Left ventricle myocardium superior (tissue), 1 donor: ENCODE results near the gene NR3C2. TPM values are rescaled to one million over a fixed set of nuclear protein-coding genes. Genes with fewer than 3 reads are reported as not detected.

ENCODE experiments used
- ATAC-seq: fragments of 200-7000 bp; cut with Tn5 transposase; one replicate; pipeline ENCODE4 v1.9.1; 2020; ENCODE audit warnings: mild to moderate bottlenecking, moderate library complexity
- DNase-seq: peaks from one replicate; pipeline ENCODE4 v3.0.0-alpha.2; 2020
- intact Hi-C: fragments of 100-400 bp; cut with micrococcal nuclease; formaldehyde crosslinking; loops from one replicate; pipeline ENCODE4 v1.11.0; 2022
- total RNA-seq: library from RNA; stranded (reverse); fragmentation: NEBNext Ultra II Directional; extraction: Animal tissue kit (Norgen Biotek cat#: 25700); gene quantifications from one replicate; pipeline ENCODE4 v1.2.1, GENCODE V29; 2021
- donor health status: DM: no; HTN: yes; CAD: no; lungs with severe emphysema.

NR3C2 gene
- total RNA-seq, 1 donor from 2014 or later = 22.6 TPM

DNA sequence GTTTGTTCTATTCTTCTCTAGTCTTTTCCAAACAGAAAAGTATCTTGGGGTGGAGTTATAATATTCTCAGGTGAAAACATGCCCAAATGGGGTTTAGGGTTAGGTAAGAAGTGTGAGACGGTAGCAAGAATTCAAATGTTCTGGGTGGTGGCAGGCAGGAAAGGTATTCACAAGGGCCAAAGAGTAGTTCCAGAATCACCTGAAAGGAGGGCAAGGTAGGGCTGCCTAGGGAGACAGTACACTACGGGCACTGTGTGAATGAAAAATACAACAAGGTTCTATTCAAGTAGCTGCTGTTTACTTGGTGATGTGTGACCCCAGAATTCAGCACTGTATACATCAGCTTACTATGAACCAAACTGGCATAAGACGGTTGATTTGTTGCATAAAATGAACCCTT lies 51.9 kb downstream of the NR3C2 start:
- intact Hi-C loops = no loop called here
- no peak for ATAC-seq
- DNase-seq = no peak

DNA sequence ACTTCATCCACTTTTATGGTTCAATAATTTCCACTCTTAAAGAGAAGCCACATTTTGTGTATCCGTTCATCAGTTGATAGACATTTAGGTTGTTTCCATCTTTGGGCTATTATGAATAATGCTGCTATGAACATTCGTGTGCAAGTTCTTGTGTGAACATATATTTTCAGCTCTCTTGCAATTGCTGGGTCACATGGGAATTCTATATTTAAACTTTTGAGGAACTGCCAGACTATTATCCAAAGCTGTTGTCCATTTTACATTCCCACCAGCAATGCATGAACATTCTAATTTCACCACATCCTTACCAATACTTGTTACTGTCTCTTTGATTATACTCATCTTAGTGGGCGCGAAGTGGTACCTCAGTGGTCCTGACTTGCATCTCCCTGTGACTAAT lies 61.9 kb downstream of the NR3C2 start:
- ATAC-seq (no peak), DNase-seq (no peak)
- intact Hi-C loops = no loop called here

DNA sequence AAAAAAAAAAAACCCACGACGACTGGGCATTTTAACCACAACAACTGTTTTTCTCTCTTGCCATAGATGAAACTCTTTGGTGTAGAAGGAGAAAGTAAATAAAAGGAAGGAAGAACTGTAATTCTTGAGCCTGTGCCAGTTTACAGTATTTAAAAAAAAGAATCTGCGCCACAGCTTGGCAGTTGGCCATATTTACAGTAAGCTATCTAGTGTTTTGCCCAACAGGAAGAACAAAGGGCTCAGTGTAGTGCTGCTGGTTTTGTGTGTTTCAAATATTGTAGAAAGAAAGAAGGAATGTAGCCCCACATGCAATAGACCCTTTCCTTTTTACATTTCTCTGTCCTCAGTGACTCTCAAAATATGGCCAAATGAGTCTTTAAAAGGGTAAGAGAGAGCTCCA lies 66.1 kb downstream of the NR3C2 start:
- DNase-seq (no peak), ATAC-seq (peak; percentile 72)
- intact Hi-C loops = no loop called here

DNA sequence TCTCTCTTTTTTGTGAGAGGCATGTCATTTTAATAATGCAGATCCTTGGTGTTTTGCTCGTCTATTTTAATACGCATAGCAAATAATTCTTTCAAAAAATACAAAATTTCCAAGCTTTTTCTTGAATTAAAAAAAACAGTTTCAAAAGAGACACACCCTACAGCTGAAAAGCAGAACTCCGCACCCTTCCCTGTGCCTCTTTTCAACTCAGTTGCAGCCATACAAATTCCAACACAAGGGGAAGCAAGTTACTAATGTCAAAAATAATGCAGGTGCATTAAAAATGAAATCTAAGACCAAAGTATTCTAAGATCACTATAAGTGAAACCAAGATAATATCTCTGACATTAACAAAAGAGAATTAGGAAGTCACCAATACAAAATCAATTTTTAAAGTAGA lies 66.6 kb downstream of the NR3C2 start:
- intact Hi-C loops = no loop called here
- peak; percentile 51 for ATAC-seq
- no peak for DNase-seq

DNA sequence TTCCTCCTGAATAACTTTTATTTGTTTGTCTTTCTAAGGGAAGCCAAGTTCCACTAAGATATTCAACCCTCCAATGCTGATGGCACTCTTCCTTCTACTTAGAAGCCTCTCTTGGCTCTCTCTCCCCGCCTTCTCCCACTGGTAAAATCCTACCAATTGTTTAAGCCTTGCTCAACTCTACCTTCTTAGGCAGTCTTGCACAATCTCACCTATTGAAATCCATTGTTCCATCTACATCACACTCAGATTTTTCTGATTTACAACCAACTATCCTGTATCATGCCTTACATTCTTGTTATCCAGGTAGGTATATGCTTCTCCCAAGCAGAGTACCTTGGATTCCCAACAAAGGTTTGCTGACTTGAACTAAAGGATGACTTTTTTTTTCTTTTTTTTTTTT lies 69.1 kb downstream of the NR3C2 start:
- DNase-seq (no peak), ATAC-seq (no peak)
- intact Hi-C loops = no loop called here

DNA sequence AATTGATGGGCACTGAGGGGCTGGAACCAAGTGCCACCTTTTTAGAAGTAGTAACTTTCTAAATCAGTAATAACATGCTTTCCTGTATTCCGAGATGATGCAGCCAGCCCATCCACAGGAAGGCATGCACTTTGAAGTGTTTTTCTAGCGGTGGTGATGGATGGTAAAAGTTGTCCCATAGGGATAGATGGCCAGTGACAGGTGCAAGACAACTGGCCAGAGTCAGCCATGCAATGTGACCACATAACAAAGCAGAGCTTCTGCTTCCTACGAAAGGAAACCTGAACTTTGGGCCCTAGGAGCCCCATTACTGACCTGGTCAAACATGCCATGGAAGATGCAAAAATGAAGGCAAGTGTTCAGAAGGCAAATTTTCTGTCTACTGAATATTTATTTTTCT lies 72.3 kb downstream of the NR3C2 start:
- DNase-seq = no peak

DNA sequence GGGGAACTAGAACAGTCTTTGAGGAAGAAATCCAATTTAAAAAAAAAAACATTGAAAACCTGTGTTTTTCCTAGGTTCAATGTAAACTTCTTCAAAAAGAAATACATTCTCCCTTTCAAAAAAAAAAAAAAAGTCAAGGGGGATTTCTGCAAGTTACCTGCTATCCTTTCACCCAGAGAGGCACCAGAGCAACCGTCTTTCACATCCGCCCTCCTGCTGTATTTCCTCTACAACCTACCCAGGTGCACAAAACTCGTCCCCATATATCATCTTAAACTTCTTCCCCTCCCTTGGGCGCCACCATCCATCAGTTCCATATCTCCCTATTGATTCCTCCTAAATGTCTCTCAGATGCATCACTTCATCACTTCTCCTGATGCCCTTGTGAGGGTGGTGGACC lies 74.5 kb downstream of the NR3C2 start:
- ATAC-seq (no peak), DNase-seq (no peak)
- intact Hi-C loops = no loop called here

More for the DNA sequence above, 72.3 kb downstream of the NR3C2 start:
- ATAC-seq = no peak
- intact Hi-C loops = no loop called here

DNA sequence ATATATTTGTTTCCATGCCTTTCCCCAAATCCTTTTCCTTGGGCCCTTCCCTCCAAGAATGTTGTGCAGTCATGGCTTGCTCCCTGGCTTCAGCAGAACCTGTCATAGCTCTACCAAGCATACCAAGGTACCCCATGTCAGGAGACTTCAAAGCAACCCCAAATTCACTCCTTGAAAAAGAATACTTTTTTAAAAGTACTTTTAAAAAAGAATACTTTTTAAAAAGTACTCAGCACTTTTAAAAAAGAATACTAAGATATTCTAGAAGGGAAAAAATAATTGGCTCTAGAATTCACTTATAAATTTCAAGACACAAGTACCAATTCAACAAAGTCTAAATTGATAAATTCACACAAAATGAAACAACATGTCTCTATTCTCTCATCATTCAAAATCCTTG lies 76.0 kb downstream of the NR3C2 start:
- intact Hi-C loops = no loop called here
- ATAC-seq = no peak
- DNase-seq = no peak

DNA sequence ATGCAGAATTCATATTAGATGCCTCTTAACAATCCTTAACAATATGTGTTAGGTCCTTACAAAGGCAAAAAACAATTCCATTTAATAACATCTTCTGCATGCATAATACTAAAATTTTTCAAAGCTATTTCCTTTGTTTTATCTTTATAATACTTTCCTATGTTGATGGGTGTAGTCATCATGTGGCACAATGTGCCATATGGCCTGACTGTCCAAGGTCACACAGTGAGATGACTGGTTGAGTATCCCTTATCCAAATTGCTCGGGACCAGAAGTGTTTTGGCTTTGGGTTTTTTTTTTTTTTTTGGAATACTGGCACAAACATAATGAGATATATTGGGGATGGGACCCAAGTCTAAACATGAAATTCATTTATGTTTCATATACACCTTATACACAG lies 77.7 kb downstream of the NR3C2 start:
- ATAC-seq (peak; percentile 48), DNase-seq (no peak)
- intact Hi-C loops = no loop called here

DNA sequence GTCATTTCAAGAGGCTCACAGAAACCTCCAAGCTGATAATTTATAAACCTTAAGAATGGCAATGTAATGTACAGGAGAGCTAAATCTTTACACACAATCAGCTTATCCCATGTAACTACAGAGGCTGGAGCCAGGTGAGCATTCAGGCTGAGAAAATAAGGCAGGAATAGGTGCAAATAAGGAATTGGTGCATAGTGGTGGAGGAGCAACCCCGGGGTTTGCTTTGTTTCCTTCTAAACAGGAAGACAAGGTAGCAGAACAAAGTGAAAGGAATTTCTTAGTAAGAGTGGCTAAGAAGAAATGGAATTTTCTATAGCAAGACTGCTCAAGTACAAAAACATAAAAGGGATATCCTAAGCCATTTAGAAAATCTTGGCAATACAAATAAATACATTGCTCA lies 82.4 kb downstream of the NR3C2 start:
- intact Hi-C loops = no loop called here
- DNase-seq = no peak
- no peak for ATAC-seq

DNA sequence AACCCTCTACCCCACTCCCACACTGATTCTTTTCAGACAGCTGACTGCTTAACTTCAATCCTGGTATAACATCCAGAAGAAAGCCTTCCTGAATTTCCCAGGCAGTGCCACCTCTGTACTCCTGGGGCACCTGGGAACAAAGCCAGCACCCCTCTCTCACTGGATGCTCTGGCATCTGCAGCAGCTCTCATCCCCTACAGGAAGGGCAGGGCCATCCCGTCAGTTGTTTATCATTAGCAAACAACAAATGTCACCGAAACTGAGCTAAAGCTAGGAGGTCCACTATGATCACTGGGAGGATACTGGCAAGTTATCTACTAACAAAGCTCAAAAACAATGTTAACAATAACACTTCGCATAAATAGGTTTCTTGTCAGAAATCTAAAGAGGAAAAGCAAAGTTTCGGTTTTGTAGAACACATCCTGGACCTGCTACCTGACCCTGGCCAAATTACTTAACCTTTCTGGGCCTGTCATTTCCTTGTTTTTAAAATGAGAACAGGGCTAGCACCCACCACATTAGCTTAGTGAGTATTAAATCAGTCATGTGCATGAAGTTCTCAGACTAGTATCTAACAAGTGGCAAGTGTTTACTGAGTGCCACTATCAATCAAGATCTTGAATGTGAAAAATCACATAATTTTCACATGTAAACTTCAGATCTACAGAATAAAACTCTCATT lies 86.6 kb downstream of the NR3C2 start:
- intact Hi-C loops = no loop called here
- DNase-seq (peak; percentile 25), ATAC-seq (peak; percentile 20)

DNA sequence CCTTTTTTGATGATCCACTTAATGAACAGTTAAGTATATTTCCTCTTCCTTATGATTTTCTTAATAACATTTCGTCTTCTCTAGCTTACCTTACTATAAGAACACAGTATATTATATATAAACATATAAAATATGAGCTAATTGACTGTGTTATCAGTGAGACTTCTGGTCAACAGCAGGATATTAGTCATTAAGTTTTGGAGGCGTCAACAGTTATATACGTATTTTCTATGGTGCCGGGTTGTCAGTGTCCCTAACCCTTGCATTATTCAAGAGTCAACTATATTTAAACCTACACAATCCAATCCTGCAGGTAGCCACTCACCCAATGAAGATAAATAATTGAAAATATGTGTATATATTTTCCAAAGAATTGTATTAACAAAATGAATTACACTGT lies 88.0 kb downstream of the NR3C2 start:
- DNase-seq = no peak
- intact Hi-C loops = no loop called here
- no peak for ATAC-seq

DNA sequence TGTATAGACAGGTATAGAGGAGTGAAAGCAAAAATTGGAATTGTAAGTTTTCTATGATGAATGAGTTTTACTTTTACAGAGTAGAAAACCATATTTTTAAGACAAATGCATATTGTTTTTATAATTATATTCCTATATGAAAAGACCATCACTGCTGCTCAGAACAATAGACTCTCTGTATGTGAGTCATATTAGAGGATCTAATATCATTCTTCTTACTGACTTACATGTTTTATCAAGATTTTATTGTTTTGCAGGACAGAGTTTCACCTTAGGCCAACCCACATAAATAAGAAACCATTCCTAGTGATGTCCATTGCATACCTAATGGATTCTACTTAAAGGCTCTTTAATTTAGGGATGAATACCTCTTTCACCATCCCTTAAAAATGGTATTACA lies 88.6 kb downstream of the NR3C2 start:
- ATAC-seq (no peak), DNase-seq (no peak)
- intact Hi-C loops = no loop called here

DNA sequence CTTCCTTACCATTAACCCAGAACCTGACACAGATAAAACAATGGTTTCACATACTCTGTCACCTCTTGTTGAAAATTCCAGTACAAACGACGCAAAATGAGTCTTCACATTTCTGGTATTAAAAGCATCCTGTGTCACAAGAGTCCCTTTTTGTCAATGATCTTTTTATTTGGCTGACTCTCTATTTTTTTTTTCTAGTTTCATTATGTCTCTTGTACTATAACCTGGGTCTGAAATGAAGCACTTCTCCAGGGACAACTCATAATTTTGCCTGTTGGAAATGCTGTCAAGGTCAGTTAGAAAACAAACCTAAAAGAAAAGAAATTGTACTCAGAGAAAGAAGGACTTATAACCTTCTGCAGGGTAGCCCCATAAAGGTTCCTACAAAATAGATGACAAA lies 93.1 kb downstream of the NR3C2 start:
- no peak for DNase-seq
- ATAC-seq = no peak
- intact Hi-C loops = no loop called here

DNA sequence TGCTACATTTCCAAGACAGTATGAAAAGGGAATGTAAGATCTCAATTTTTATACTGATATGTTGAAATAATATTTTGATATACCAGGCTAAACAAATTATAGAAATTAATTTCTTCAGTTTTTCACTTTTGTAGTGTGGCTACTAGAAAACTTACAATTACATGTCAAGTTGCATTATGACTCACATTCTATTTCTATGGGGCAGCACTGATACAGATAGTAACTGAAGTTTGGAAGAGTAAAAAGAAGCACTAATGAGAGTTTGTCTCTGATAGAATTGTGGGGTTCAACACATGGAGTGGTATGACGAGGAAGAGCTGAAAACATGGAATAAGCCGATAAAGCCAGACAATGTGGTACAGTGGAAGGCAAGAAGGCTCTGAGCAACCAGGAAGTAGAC lies 95.6 kb downstream of the NR3C2 start:
- DNase-seq (no peak), ATAC-seq (no peak)
- intact Hi-C loops = no loop called here

DNA sequence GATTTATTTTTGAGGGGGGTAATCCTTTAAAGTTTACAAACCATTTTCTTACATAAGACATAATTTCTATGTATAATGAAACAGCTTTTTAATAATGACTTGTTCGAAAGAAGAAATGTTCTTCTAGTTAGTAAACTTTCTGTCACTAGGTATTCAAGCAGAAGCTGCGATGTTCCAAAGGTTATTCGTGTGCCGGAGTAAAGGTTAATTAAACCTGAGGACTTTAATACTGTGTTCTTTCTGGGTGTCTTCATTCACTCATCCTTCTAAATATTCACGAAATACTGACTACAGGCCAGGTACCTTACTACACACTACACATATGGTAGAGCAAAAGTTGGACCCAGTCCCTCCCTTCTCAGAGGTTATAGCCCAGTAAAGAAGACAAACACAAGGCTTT lies 96.7 kb downstream of the NR3C2 start:
- DNase-seq = no peak
- ATAC-seq = no peak
- intact Hi-C loops = no loop called here

DNA sequence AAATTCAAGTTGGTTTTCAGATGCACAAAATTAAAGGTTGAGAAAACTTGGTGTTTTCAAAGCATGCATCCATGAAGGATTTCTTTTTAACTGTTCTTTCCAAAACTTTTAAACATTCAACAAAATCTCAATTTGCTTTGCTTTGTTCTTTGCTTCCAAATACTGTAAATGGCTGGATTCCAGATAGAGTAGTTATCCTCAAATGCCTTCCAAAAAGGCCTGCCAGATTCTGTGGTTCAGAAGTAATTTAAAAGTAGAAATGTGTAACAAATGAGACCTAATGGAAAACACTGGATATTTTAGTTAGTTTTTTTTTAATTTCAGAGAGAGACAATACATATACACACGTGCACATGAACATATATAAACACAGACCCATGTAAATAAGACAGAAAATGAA lies 97.3 kb downstream of the NR3C2 start:
- DNase-seq (no peak), ATAC-seq (no peak)
- intact Hi-C loops = no loop called here

DNA sequence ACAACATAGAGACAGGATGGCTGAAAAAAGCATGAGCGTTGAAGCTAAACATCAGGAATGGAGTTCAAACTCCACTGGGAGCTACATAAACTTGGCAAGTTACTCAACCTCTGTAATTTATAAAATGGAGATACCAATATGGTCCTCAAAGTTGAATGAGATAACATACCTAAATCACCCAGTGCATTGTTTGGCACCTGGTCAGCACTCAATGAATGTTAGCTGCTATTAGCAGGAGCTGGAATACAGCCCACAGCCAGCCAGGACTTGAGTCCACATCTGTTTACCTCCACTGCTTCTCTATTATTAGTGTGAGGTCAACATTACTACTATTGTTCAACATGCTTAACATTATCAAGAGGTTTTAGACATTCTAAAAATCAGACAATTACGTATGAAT lies 97.9 kb downstream of the NR3C2 start:
- intact Hi-C loops = no loop called here
- ATAC-seq (peak; percentile 64), DNase-seq (peak; percentile 50)

DNA sequence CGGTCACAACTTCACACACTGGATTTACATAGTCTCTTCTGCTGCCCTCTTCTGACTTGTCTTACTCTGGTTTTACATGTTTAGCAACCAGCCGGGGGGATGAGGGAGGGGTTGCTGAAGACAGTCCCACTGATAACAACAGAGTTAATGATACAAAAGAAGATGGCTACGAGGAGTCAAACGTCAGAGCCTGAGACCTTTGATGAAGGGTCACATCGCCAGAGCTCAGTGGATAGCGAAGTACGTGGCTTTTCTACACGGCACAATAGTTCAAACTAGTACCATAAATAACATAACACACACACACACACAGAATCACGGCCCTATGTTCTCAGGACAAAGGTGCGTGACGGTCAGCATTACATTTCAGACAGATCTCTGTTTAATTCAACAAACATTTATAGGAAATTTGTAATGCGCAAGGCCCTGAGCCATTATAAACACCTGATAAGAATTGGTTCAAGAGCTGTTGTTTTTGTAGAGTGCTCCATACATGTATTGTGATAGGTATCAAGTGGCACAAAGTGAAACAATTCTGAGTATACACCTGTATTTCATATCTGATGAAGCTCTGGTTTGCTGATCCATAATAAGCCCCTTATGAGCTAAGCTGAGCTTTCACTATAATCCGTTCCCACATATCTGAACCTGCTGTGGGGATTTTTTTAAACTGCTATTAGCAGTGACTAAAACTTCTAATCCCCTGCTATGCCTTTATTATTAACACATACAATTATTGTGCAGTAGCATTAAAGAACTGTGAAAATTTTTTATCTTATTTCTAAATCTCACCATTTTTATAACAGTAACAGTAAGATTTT lies 100.0 kb downstream of the NR3C2 start:
- ATAC-seq (peak; percentile 55), DNase-seq (no peak)
- intact Hi-C loops = no loop called here

DNA sequence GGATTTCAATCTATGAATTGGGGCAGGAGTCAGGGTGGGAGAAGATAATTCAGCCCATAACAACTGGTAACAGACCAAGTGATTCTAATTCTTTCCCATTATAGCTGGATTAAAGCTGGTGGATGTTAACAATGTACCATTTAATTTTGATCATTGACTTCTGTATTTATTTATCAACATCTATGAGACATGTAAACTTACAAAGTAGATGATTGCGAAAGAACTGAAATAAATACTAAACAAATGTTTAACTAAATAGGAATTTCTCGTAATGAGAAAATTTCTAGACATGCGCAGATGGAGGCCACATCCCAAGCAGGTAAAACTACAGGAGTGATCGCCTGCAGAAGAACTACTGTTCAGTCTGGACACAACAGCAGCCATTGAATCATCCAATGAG lies 107.1 kb downstream of the NR3C2 start:
- intact Hi-C loops = no loop called here

DNA sequence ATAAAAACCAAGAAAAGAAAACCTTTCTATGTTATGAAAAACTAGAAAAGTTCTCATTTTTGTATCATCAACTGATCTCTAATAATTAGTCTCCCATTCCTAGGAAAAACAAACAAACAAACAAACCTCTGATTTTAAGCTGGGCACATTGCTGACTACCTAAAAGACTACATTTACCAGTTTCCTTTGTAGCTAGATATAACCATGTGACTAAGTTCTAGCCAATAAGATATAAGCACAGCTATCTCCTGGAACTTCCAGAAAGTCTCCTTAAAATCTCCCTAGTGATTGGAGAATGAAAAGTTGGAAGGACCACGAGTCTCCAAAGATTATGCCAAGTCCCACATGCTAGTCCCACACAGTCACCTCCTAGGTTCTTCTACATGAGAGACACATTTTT lies 108.9 kb downstream of the NR3C2 start:
- intact Hi-C loops = no loop called here
- ATAC-seq (no peak), DNase-seq (no peak)

More for the DNA sequence above, 107.1 kb downstream of the NR3C2 start:
- ATAC-seq = no peak
- no peak for DNase-seq
